HG03354 (cell line): ENCODE results near the gene USP7.

ENCODE experiments used
- ATAC-seq: cut with Tn5 transposase; IDR thresholded peaks from one replicate; pipeline ENCODE4 v1.9.1; 2021; ENCODE audit warnings: mild to moderate bottlenecking; ENCODE audit not compliant: unreplicated experiment, poor library complexity, severe bottlenecking

Gene USP7

DNA sequence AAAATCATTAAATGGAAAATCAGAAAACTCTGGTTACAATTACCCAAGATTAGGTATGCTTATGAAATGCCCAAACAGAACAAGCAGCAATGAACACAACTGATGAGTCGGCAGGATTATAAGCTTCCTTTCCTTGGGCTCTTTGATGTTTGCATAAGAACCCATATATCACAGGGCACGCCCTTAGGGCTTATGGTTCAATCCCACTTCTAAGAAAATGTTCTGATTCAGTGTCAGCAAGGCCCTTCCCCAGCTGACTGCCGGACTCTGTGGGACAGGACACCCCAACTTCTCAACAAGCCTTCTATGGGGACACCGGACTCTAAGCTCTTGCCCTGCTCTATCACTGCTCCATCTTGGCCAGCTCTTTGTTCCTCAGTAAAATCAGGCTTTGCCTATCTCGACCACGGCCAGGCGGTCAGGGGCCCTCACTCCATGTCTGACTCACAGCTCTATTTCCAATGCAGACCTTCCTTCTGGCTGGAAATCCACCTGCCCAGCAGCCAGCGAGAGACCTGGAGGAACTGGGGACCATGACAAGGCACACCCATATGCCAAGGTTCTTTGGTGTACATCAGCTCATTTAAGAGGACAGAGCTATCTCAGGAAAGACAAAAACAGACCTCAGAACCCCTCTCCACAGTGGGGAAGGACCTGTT, 54.8 kb downstream of the USP7 start:
- no peak for ATAC-seq

DNA sequence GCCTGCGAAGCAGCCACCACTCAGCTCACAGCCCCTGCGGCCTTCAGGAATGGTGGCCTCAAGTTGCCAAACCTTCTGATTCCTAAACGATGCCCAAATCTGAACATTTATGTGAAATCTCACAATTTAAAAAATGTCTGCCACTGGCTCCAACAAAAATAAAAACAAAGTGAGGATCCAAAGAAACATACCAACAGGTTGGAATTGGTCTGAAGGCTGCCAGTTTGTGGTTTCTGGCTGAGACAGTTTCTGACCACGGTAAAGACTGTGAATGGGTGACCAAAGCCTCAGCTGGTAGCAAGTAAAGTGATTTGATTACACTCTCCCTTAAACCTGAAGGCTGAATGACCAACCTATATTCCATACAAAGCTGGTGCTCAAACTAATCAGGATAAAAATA, 56.6 kb downstream of the USP7 start:
- ATAC-seq = no peak

DNA sequence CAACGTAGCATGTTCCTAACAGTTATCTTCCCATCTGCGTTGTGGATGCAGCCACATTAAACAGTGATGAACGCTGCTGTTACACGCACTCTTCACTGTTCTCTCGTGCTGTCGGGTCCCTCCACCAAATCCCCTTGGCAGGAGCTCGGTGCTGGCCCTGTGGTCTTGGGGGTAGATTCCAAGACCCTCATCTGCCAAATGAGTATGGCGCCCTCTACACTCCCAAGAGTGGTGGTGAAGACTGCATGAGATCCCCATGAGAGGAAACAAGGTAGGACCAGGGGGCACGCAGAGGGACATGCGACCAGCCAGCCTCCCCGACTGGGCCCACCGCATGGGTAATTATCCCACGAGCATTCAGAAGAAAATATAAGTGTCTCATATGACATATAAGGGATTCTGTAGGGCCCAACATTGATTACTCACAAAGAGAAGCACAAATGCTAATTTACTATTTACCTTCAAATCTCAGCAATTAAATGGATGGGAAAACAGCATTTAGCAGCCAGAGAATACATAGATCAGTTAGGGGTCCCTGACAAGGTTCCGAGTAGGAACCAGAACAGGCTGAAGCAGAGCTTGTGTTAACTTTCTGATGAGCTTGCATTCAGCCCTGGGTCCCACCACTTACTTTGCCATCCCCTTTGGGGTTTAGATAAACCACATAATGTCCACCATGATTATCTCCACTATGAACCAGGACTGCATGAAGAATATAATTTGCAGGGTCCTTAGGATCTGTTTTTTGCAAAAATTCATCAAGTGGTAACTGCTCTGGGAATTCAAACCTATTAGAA, 57.7 kb downstream of the USP7 start:
- no peak for ATAC-seq

DNA sequence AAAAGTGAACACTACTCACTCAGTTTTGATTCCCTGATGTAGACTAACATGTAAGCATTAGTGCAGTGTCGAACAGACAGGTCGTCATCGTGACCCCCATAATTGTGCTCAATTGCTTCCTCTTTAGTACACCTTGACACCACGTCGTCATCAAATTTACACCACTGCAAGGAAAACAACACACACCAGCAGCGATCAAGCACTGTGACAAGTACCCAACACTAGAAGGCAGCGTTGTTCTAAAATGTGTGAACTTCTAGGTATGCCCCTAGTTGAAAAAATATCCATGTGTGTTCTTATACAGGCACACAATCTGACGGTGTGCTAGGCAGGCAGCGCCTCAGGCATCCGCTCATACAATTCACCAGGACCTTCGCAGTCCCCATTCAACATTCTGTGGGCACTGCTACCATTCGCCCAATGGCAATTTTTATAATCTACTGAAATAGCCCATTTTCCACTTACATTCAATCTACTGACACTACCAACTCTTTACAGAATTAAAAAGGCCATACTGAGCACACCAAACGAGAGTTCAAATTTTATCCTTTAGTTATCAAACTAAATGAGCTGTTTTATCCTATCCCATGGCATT, 58.4 kb downstream of the USP7 start:
- no peak for ATAC-seq

DNA sequence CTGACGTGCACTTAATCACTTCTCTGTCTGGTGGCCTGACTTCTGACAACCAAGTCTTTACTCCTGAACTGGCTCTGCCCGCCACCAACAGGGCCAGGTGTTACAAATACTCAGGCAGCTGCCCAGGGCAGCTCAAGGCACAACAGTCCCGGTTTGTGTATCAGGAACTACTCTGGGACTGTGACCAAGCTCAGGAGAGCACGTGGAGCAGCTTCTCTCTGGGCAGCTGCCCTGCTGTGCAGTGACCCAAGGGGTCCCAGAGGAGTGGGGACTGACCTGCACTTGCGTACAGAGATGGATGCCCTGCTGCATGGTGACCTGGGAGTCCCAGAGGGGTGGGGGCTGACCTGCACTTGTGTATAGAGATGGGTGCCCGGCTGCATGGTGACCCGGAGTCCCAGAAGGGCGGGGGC, 59.7 kb downstream of the USP7 start:
- no peak for ATAC-seq

DNA sequence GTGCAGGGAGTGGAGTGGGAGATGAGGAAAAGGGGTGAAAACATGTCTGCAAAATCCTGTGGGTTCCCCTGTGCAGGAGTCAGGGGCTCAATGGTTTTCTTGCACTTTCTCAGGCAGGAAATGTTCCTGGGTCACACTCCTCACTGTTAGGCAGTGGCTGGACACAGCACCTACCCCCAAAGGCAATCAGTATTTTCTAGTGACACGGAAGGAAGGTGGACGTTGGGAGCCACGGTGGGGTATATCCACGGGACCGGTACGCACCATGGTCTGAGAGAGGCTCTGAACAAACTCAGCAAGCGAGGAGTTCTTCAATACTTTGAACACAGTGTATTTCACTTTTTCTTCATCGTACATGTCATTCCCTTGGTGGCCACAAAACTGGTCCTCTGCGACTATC, 60.7 kb downstream of the USP7 start:
- ATAC-seq = no peak

DNA sequence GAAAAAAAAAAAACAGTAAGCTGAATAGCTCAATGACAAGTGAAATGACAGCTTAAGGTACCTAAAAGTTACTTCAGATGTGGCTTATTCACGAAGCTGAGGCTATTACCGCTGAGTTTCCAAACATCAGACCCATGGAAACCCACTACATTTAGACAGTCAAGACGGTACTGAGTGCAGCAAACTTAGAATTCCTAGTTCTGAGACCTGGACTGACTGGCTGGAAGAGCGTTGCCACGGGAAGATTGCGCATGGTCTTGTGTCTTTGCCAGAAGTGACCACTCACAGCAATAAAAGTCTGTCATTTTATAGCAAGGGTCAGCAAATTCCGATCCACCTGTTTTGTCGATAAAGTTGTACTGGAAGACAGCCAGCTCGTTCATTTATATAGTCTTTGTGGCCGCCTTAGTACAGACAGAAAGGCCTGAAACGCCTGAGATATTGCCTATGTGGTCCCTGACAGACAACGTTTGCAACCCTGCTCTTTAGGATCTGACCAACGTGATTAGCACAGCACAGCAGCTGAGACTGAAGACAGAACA, 62.3 kb downstream of the USP7 start:
- no peak for ATAC-seq

DNA sequence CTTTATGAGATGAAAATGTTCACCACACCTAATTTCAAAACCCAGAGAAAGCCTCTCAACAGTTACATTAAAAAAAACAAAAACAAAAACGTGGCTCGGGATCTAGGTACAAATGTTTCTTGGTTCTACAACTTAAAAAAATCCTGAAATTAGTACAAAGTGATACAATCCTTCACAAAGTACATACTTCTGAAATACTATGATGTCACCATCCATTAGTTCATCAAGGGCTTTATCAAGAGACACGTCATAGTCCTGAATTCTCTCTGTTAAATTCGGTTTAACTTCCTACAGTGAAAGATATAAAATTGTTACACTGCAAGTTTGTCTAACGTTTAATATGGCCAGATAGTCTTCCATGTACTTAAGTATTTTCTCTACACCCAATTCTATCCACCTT, 63.4 kb downstream of the USP7 start:
- no peak for ATAC-seq

DNA sequence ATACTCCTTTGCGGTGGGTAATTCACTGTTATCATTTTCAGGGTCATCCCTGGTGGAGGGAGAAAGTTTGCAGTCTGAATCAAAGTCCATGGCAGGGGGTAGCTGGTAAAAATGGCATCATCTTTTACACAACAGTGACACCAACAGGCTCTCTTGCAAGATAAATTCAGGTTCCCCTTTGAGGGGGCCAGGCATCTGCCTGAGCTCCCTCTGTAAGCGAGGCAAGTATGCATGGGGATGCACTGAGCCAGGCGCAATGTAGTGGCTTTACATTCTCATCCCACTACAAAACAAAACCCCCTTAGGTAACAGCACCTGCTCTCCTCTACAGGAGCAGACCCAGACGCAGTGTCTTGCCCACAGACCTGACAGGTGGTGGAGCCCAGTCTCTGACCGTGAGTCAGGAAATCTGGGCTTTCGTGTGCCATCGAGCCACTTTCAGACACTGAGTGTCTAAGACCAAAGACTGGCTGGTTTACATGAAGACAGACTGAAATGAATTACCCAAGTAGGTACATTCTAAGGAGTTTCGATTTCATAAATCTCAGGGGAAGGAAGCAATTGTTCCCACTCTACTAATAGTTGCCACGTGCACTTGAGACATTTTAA, 63.9 kb downstream of the USP7 start:
- ATAC-seq = no peak

DNA sequence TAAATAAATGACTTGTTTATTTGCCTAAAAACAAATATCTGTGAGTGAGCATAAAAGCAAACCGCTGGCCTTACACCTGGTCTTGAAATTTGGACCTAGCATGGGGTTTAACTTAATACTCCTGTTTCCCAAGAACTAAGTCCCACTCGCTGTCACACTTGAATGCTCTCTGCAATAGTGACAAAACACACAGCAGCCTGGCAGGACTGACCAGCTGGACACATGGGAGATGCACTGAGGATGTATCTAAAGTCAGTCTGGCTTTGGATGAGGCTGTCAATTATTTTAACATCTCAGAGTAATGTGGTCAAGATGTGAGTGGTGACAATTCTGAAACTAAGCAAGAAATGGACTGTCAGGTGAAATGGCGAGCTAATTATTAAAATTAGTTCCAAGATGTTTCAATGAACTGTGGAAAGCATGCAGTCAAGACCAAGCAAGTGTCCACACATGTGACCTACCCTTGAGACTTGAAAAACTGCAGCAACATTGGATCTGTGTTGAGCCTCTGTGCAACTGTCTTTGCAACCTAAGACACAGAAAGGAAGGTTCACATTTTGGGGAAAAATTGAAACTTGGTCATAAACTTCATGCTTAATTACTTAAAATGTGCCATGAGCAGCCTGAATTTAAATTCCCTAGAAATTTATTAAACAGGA, 64.9 kb downstream of the USP7 start:
- ATAC-seq = no peak

DNA sequence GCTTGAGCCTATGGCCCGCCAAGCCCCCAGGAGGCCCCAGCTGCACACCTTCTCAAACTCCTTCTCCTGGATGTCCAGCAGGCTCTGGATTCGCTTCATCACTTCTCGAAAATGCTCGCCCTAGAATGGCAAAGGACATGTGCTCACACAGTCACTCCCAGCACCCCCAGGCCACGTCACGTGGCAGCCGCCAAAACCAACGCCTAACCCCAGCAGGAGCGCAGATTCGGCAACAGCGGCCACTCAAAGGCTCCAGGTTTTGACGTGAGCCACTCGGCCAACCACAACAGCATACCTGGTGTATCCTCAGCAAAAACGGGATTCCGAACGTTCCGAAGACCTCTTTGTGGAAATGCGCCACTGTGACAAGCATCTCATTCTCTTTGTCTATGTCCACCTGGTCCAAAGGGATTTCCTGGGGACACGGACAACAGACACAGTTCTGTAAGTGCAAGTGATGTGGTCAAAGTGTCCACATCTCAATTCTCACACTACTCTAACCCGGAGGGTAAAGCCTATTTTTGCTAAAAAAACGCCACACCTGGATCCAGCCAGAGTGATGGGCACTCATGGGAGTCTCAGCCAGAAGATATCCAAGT, 68.9 kb downstream of the USP7 start:
- no peak for ATAC-seq

DNA sequence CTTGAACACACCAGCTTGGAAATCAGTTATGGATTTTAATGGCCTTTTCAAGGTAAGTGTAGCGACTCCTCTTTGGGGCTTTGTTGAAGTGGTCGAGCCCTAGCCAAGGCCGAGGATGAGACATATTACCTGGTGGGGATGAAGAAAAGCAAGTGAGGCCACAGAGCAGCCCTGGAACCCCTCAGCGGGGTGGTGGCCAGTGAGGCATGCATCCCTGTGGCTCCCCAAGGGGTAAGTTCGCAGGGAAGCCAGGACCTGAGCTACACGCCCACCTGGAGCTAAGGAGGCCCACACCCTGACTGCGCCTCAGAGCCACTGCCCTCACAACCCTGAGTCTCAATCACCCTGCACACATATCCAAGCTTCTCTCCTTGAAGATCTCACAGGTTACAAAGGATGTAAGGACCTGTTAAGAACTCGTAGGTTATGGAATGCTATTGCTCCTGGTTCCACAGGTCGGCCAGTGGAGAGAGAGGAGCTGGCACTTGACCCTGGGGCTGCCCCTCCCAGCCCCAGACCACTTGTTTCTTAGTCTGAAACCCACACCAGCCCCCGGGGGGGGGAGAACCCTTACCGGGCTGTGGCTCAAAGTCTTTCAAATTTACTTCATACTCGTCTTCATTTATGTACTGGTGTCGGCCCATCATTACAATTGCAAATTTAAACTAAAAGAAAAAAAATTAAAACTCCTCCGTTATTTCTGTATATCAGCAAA, 69.6 kb downstream of the USP7 start:
- ATAC-seq = no peak

DNA sequence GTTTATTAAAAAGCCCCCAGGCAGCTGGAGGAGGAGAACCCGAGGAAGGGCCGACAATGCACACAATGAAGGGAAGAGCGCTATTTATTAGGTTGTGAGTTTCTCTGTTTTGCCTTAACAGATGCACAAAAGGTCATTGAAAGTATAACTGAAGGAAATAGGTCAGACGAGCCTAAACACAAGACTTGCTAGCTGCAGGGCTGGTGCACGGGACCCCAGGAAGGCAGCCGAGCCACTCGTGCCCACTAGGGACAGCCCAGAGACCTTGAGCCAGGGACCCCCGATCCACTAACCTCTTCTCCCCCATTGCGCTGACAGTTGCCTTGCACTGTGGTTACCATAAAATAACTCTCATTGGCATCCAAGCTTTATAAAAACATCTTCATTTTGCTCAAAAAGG, 70.3 kb downstream of the USP7 start:
- no peak for ATAC-seq

DNA sequence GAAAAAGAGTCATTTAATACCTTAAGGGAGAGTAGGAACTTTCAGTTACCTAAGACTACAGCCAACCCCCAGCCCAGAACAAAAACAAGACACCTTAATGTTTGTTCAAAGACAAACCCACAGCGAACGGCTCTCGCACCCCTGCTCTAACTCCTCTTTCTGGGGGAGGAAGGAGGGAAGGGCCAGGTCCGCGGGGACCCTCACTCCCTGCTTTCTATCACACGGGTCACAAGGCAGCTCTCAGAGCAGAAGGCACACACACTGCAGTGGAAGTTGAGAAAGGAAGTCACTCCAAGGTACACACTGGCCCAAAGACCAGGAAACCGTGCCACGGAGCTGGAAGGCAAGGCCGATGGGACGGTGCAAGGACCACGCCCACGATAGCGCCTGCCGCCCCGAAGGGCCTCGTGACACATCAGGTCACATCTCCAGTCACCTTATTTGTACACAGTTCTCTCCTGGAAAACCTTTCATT, 71.6 kb downstream of the USP7 start:
- peak; percentile 27 for ATAC-seq

DNA sequence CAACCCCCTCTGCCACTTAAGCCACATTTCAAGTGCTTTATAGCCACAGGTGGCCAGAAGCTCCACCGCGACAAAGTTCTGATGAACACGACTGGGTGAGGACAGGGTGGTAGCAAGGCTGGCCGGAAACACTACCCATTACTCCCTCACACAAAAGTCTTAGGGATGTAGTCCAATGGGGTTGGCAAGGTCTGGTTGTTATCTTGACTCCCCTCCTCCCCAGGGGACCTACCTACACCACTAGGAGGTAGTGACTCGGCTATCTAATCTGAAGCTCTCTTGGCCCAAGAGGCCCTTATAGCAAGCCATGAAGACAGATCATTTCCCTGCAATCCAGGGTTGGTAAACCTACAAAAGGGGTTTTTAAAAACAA, 73.2 kb downstream of the USP7 start:
- ATAC-seq = no peak

DNA sequence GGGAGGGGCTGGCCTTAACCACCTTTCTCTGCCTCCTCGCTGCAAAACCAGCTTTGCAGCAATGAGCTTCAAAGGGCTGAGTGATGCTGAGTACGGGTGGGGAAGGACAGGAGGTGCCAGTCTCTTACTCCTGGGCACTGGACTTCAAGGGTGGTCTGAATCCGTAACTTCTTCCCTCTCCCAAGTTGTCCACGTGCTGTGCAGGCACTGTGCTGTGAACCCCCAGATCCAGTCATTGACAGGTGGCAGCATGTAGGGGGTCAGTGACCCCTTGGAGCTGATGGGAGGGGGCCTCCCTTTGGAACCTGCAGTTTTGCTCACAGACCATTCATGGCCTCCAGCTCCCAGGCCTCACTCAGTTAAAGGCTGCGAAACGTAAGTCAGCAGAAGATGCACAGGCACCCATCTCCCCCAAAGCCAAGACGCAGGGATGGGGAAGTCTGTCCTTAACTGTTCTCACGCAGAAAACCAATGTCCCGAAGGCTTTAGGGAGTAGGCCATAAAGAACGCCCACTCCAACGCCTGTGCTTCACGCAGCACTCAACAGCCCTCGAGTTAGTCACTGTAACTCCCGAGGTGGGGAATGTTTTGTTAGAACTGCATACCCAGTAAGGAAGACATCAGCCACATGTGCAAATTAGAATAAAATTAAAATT, 73.7 kb downstream of the USP7 start:
- ATAC-seq = no peak

DNA sequence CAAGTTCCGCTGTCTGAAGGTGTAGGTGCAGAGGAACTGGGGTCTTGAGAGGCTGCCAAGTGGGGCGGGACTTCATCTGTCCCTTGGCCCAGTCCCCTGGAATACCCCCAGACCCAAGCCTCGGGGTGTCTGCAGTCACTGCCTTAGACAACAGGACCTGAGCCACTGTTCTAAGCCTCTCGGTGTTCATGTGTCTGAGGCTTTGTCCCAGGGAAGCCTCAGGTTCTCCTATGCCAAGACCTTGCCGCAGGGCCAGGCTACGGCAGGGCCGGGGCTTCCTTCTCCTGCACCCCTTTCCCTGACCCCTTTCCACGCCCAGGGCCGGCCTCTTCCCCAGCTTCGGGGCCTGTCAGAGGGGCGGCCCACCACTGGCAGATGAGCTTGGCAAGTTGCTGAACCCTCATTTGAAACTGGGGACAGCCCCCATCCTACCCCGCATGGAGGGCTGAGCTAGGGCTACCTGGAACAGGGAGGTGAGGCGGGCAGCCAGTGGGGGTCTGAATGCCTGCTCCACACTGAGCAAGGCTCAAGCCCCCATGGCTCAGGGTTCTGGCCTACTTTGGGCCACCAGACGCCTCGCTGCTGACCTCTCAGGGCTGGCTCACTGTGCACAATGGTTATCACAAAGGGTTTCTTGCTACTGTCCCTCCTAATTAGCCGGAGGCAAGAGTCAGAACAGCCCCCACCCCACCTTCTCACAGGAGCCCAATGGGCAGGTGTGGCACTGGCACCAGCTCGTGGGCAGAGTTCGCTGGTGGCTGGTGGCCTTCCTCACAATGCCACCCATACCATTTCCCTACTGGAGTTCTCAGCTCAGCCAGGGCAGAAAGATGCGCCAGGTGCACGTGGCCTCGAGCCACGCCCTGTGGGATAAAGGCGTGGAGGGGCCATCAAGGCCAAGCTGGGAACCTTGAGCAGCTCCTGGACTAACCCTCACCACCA, 74.5 kb downstream of the USP7 start:
- ATAC-seq = no peak
